Central memory CD8-positive, alpha-beta T cell (primary cell): ENCODE measurements around the gene SYNPR.
"Not testable (repeated sequence)": the region's sequence is repeated elsewhere in the genome, so short reads cannot be mapped to it uniquely, and the experiment has no call there.

Source experiments
- ATAC-seq: fragments of 150-1000 bp; cut with Tn5 transposase; replicated peaks from 2 replicates; pipeline ENCODE4 v1.10.0; 2022; ENCODE audit warnings: mild to moderate bottlenecking, moderate FRiP score, moderate number of reproducible peaks; ENCODE audit not compliant: poor library complexity, severe bottlenecking; ENCODE audit errors: extremely low read depth
- DNase-seq, 2 donors: peaks; one replicate each; pipeline ENCODE4 v3.0.0; 2021; ENCODE audit warnings: low spot score in 2 of 2
- H3K27ac Mint-ChIP-seq: one replicate; pipeline ENCODE4 v1.8.0; 2022; ENCODE audit warnings: low read depth, mild to moderate bottlenecking, moderate library complexity, mixed read lengths
- H3K27me3 Mint-ChIP-seq: one replicate; pipeline ENCODE4 v1.8.0; 2022; ENCODE audit warnings: mixed read lengths
- H3K36me3 Mint-ChIP-seq: one replicate; pipeline ENCODE4 v1.8.0; 2022; ENCODE audit warnings: mild to moderate bottlenecking, moderate library complexity, mixed read lengths; ENCODE audit not compliant: insufficient read depth
- H3K4me1 Mint-ChIP-seq: one replicate; pipeline ENCODE4 v1.8.0; 2022; ENCODE audit warnings: mixed read lengths
- H3K4me3 Mint-ChIP-seq: one replicate; pipeline ENCODE4 v1.8.0; 2022; ENCODE audit warnings: mild to moderate bottlenecking, moderate library complexity, mixed read lengths
- H3K9me3 Mint-ChIP-seq: one replicate; pipeline ENCODE4 v1.8.0; 2022; ENCODE audit warnings: mixed read lengths

SYNPR gene

DNA sequence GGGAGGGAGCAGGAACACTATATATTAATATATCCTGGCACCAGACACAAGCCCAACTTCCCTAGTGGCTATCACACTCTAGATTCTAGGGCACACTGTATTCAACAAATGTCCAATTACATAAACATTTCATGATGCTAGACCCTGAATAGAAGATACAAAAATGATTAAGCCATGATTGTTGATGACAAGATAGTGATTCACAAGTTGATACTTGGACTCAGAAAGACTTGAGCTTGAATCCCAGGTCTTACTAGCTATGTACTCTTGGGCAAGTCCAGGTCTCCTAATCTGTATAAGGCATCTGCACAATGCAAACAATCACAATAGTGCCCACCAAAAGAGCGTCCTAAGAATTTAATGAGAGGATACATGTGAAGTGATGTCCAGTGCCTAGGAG lies 364.4 kb downstream of the SYNPR start:
- Mint-ChIP-seq H3K4me3 (no peak overlapping the region), H3K4me1 (no peaks in the 10 kb centered on the region), H3K9me3 (peaks cover 5% of the 10 kb centered on the region), H3K27me3 (no peaks in the 10 kb centered on the region), H3K27ac (no peak overlapping the region), H3K36me3 (no peaks in the 10 kb centered on the region)
- DNase-seq (no peak), ATAC-seq (no peak)

DNA sequence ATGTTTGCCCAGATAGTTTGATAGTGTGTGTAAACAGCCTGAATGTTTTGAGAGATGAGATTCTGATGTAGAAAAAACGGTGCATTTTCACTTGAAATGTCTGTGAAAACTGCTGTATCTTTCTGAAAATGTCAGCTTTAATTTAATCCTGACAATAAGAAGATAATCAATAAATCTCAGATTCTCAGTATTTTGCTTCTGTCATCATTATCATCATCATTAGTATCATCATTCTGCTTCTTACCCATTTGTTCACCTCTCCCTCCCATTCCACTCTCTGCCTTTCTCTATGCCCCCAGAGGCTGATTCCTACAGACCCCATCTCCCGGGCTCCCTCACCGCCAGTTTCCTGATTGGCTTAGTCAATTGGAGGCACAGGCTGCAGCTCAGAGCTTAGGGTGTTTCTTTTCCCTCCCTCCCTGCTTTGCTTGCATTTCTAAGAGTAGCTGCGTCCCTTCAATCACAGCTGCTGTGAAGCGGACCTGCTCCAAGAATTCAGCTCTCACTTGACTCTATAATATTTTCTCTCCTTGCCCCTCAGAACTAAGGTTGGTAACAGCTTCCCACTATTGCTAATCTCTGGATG lies 366.2 kb downstream of the SYNPR start:
- H3K4me3 Mint-ChIP-seq = no peak overlapping the region
- no peaks in the 10 kb centered on the region for H3K27me3 Mint-ChIP-seq
- DNase-seq = no peak
- no peaks in the 10 kb centered on the region for H3K36me3 Mint-ChIP-seq
- no peaks in the 10 kb centered on the region for H3K4me1 Mint-ChIP-seq
- H3K9me3 Mint-ChIP-seq = peaks cover 5% of the 10 kb centered on the region
- ATAC-seq = no peak
- no peak overlapping the region for H3K27ac Mint-ChIP-seq

DNA sequence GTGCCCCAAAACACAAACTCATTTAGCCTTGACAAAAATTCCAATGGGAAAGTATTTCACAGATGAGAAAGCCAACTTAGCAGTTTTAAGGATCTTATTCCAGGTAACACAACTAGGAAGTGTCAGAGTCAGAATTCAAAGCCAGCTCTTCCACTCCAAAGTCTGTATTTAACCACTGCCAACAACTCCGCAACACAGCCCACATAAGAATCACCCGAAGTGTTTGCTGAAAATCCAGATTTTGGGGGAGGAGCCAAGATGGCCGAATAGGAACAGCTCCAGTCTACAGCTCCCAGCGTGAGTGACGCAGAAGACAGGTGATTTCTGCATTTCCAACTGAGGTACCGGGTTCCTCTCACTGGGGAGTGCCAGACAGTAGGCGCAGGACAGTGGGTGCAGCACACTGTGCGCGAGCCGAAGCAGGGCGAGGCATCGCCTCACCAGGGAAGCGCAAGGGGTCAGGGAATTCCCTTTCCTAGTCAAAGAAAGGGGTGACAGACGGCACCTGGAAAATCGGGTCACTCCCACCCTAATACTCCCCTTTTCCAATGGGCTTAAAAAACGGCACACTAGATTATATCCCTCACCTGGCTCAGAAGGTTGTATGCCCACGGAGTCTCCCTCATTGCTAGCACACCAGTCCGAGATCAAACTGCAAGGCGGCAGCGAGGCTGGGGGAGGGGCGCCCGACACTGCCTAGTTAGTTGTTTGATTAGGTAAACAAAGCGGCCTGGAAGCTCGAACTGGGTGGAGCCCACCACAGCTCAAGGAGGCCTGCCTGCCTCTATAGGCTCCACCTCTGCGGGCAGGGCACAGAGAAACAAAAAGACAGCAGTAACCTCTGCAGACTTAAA lies 367.0 kb downstream of the SYNPR start:
- ATAC-seq, H3K36me3 Mint-ChIP-seq, DNase-seq, H3K4me3 Mint-ChIP-seq, H3K4me1 Mint-ChIP-seq, H3K27me3 Mint-ChIP-seq, H3K9me3 Mint-ChIP-seq, H3K27ac Mint-ChIP-seq: not testable (repeated sequence)

DNA sequence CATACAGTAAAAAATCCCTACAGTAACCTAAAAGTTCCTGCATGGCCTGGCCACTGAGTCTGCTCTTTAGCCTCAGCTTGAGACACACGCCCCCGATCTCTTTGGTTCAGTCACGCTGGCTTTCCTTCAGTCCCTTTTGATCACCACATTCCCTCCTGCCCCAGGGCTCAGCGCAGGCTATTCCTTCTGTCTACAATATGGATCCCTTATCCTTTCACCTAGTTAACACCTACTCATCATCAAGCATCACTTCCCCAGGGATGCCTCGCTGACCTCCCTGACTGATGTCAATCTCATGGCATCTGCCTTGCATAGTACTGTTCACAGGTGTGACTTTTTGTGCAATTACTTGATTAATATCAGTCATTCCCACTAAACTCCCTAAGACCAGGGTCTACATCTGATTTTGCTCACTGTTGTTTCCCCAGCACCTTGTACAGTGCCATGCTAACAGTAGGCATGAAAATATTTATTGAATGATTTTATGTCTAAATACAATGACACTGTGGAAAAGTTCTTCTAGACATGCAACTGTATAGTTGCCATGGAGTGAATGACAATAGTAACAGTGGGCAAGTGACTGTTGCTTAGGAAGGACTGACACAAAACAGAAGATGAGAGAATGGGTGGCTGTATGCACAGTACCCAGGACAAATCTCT lies 374.1 kb downstream of the SYNPR start, which contains the start of gene SNTN:
TSS of gene SNTN (plus strand) at position 610 of the 660 bp plus-strand sequence. CDS start at position 623, 13 bp downstream.
- H3K4me1 Mint-ChIP-seq = no peaks in the 10 kb centered on the region
- H3K36me3 Mint-ChIP-seq = no peaks in the 10 kb centered on the region

DNA sequence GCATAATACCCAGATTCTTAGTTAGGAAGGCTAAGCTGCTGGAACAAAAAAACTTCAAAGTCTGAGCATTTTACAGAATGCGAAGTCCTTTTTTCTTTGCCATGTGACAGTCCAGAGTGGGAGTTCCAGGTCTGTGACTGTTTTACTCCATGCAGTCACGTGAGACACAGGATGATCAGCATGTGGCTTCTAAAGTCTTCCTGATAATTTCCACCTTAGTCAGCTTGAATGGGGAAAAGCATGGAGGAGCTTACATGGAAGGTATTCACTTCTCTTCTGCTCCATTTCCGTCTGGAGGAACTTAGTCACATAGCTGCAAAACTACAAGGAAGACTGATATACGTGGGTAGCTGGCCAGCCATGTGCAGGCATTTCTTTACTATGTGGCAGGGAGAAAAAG lies 376.1 kb downstream of the SYNPR start:
- H3K27ac Mint-ChIP-seq = no peak overlapping the region

More for the DNA sequence above, 374.1 kb downstream of the SYNPR start, which contains the start of gene SNTN:
- ATAC-seq = no peak
- no peak for DNase-seq
- no peak within 1 kb of the TSS for H3K27ac Mint-ChIP-seq
- H3K4me3 Mint-ChIP-seq = no peak within 1 kb of the TSS
- H3K9me3 Mint-ChIP-seq = no peaks in the 10 kb centered on the region
- no peaks in the 10 kb centered on the region for H3K27me3 Mint-ChIP-seq

DNA sequence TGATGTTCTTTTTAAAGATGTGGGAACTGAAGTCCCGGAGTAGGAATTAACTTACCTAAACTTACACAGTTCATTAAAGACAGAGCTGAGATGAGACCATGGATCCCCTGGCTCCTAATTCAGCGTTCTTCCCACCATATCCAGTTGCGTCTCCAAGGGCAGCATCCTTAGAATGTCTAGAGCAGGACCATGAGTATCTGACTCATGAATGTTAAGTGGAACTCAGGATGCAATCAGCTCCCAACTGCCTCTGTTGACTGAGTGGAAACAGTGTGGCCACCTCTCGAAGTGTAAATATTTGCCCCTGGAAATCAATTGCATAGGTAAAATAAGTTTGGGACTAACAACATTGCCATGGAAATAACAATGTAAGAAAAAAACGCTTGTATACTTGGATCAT lies 376.8 kb downstream of the SYNPR start:
- Mint-ChIP-seq H3K36me3 (no peaks in the 10 kb centered on the region), H3K4me1 (no peaks in the 10 kb centered on the region), H3K9me3 (no peaks in the 10 kb centered on the region), H3K27me3 (no peaks in the 10 kb centered on the region), H3K27ac (no peak overlapping the region), H3K4me3 (no peak overlapping the region)
- DNase-seq (no peak), ATAC-seq (no peak)

More for the DNA sequence above, 376.1 kb downstream of the SYNPR start:
- Mint-ChIP-seq H3K27me3 (no peaks in the 10 kb centered on the region), H3K9me3 (no peaks in the 10 kb centered on the region), H3K4me1 (no peaks in the 10 kb centered on the region), H3K4me3 (no peak overlapping the region), H3K36me3 (no peaks in the 10 kb centered on the region)
- DNase-seq = no peak
- ATAC-seq = no peak

DNA sequence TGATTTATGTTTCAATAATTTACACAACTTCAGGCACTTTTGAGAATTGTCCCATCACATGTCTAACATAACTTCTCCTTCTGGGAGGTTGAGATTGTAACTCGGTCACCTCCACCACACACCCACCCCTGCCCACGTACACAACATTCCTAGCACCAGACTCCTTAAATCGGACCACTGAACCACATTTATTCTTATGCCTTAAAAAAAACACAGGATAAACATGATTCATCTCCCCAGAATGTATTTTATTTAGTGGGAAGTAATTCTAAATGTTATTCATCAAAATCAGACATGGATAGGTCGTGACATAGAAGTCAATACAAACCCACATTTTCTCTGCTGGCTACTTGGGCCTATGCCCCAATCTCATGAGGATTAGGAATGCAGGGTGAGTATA lies 377.4 kb downstream of the SYNPR start:
- no peak for ATAC-seq
- H3K9me3 Mint-ChIP-seq = no peaks in the 10 kb centered on the region
- H3K4me3 Mint-ChIP-seq = no peak overlapping the region
- DNase-seq = no peak
- no peaks in the 10 kb centered on the region for H3K27me3 Mint-ChIP-seq
- no peaks in the 10 kb centered on the region for H3K36me3 Mint-ChIP-seq
- no peaks in the 10 kb centered on the region for H3K4me1 Mint-ChIP-seq
- H3K27ac Mint-ChIP-seq = no peak overlapping the region

DNA sequence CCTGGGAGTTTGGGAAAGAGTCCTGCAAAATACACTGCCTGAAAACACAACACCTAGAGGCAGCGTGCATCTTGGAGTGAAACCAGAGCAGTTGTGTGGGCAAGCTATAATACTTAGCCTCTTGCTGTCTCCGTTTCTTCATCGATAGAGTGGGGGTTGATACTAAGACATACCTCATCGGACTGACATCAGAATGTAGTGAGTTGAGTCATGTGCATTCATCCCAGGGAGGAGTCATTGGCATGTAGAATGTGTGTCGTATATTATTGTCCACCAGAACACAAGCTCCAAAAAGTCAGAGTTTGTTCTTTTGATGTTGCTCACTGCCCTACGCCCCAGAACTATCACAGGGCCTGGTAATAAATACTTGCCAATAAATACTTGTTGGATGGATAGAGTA lies 378.7 kb downstream of the SYNPR start:
- no peaks in the 10 kb centered on the region for H3K27me3 Mint-ChIP-seq
- H3K36me3 Mint-ChIP-seq = no peaks in the 10 kb centered on the region
- DNase-seq = no peak
- H3K27ac Mint-ChIP-seq = no peak overlapping the region
- no peak for ATAC-seq
- no peaks in the 10 kb centered on the region for H3K4me1 Mint-ChIP-seq
- H3K4me3 Mint-ChIP-seq = no peak overlapping the region
- H3K9me3 Mint-ChIP-seq = no peaks in the 10 kb centered on the region

DNA sequence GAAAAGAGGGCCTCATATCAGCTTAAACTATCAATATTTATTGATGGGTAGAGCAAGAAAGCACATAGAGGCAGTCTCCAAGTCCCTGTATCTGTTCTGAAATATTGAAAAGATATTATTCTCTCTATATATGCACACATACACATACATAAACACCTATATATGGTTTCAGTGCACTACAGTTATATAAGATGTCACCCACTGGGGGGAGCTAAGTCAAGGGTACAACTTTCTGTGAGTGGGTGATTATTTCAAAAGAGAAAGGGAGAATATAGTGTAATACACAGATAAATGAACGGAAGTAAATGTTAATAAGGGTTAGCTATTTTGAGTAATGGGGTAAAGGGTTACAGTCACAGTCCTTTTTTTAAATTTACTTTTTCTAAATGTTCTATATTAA lies 383.1 kb downstream of the SYNPR start:
- Mint-ChIP-seq H3K36me3 (no peaks in the 10 kb centered on the region), H3K4me3 (no peak overlapping the region), H3K9me3 (no peaks in the 10 kb centered on the region), H3K27me3 (no peaks in the 10 kb centered on the region), H3K27ac (no peak overlapping the region), H3K4me1 (no peaks in the 10 kb centered on the region)
- DNase-seq = no peak
- ATAC-seq = no peak

DNA sequence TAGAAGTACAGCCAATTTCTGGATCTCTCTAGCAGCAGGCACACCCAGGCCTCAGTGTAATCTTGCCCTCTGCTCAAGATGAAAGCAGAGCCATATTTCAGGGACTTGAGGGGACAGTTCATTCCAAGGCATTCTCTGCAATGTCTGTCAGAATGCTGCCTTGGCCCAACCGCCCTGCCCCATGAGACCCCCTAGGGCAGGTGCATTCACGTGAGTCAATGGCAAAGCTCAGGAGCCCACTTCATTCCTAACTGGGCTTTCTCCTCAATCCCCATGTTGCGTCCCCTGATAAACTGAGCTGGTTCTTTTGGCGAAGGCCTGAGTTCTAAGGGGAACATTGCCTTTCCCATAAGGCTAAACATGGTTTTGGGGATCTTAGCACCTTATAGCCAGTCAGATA lies 383.9 kb downstream of the SYNPR start:
- no peak for DNase-seq
- H3K9me3 Mint-ChIP-seq = no peaks in the 10 kb centered on the region
- no peaks in the 10 kb centered on the region for H3K4me1 Mint-ChIP-seq
- H3K27me3 Mint-ChIP-seq = no peaks in the 10 kb centered on the region
- ATAC-seq = no peak
- H3K4me3 Mint-ChIP-seq = no peak overlapping the region
- H3K36me3 Mint-ChIP-seq = no peaks in the 10 kb centered on the region
- H3K27ac Mint-ChIP-seq = no peak overlapping the region

DNA sequence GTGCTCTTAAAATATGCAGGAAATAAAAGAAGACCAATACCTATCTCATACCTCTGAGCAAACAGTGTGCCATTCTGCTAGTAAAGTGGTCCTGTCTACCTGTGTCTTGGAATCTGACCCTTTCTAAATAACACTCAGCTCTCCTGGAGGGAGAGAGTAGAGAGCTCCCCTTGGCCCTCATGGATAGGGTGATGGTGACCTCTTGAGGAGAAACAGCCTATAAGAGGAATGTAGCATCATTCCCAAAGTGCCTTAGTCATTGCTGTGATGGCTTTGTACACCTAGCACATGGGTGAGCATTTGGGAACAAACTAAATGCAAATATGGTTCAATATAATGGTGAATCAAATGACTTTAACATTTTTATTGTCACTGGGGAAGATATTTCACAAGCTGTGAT lies 384.4 kb downstream of the SYNPR start:
- Mint-ChIP-seq H3K9me3 (no peaks in the 10 kb centered on the region), H3K27me3 (no peaks in the 10 kb centered on the region), H3K4me3 (no peak overlapping the region), H3K4me1 (no peaks in the 10 kb centered on the region), H3K27ac (no peak overlapping the region), H3K36me3 (no peaks in the 10 kb centered on the region)
- DNase-seq (no peak), ATAC-seq (no peak)
